Frontal cortex (tissue), 1 donor: ENCODE measurements around the gene HDAC2. TPM values are rescaled to one million over a fixed set of nuclear protein-coding genes. Genes with fewer than 3 reads are reported as not detected.

ENCODE experiments used
- total RNA-seq: library from RNA; depleted of rRNA; stranded (reverse); fragments of >200 nt; gene quantifications from one replicate; pipeline ENCODE4 v1.2.3, GENCODE V29; 2014

HDAC2 gene
- total RNA-seq, 1 donor from 2014 or later: 206 TPM

Other genes starting within 250 kb of the HDAC2 start
- 498 TPM for gene MARCKS, start 113.8 kb downstream of the HDAC2 start, total RNA-seq